ENCODE data around the gene PANK3. TPM values are rescaled to one million over a fixed set of nuclear protein-coding genes. Genes with fewer than 3 reads are reported as not detected.

PANK3 gene
- total RNA-seq, 1 experiment from 2014 or later: 82.6 TPM

DNA sequence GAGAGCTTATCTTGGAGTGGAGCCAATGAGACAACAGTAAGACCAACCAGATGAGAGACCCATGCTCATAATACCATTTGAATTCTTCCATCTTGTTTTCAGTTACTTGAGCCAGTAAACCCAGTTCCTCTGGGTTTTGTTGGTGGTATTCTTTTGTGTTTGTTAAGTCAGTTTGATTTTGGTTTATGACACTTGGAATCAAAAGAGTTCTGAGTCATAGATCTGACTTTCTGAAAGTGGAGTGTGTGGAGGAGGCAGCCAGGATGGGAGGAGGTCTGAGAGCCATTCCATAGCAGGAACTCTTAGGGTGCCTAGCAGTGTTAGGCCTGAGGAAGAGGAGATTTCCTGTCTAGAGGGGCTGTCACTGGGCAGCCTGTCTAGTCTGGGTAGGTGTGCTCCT, 24.6 kb upstream of the PANK3 start:
- Histone ChIP-seq H2BK12ac (ENCODE audit: insufficient read length, low read depth, low read length) (no peak overlapping the region), H3K56ac (ENCODE audit: insufficient read length, low read depth, low read length) (no peak overlapping the region), H3K4ac (ENCODE audit: low read depth, low read length) (no peak overlapping the region), H4K91ac (ENCODE audit: insufficient read length, low read depth, low read length) (no peak overlapping the region), H3K79me2 (ENCODE audit: insufficient read depth, low read length) (no peaks in the 10 kb centered on the region), H2AFZ (ENCODE audit: low read length) (no peak overlapping the region), H3K18ac (ENCODE audit: insufficient read length, low read depth, low read length) (no peak overlapping the region), H3K23me2 (ENCODE audit: insufficient read length, low read depth, low read length, poor library complexity, severe bottlenecking) (no peaks in the 10 kb centered on the region), H2BK20ac (ENCODE audit: low read depth, low read length, poor library complexity, severe bottlenecking) (no peak overlapping the region), H3K4me1 (ENCODE audit: insufficient read depth, low read length) (no peaks in the 10 kb centered on the region; the same call in 1 of the 2 replicates), H3K9ac (ENCODE audit: extremely low read depth, insufficient read length, low read length) (no peak overlapping the region), H3T11ph (ENCODE audit: low read length) (no peak overlapping the region), H3K27me3 (ENCODE audit: insufficient read depth, low read length) (no peaks in the 10 kb centered on the region), H4K5ac (ENCODE audit: insufficient read length, low read depth, low read length) (no peak overlapping the region), H2AK5ac (ENCODE audit: insufficient read length, low read length) (no peak overlapping the region), H3K9me3 (ENCODE audit: control insufficient read depth, low read depth, low read length) (no peaks in the 10 kb centered on the region), H3K23ac (ENCODE audit: insufficient read length, low read depth, low read length) (no peak overlapping the region), H4K20me1 (ENCODE audit: control insufficient read depth, insufficient read depth, insufficient read length) (no peaks in the 10 kb centered on the region), H2BK5ac (ENCODE audit: insufficient read length, low read length) (no peak overlapping the region), H3K14ac (ENCODE audit: insufficient read depth, low read length) (no peak overlapping the region), H3K79me1 (ENCODE audit: insufficient read depth, low read depth, low read length, poor library complexity, severe bottlenecking) (no peaks in the 10 kb centered on the region), H2BK120ac (ENCODE audit: low read depth, low read length, poor library complexity, severe bottlenecking) (no peak overlapping the region), H3K27ac (ENCODE audit: insufficient read length, low read depth, low read length) (no peak overlapping the region), H4K8ac (replicated peaks; ENCODE audit: insufficient read length, low read depth, low read length) (no peak overlapping the region), H2BK15ac (ENCODE audit: low read depth, low read length) (no peak overlapping the region), H3K4me2 (ENCODE audit: insufficient read depth, insufficient read length, low read length) (no peak overlapping the region)
- TF ChIP-seq, protein P1, sequence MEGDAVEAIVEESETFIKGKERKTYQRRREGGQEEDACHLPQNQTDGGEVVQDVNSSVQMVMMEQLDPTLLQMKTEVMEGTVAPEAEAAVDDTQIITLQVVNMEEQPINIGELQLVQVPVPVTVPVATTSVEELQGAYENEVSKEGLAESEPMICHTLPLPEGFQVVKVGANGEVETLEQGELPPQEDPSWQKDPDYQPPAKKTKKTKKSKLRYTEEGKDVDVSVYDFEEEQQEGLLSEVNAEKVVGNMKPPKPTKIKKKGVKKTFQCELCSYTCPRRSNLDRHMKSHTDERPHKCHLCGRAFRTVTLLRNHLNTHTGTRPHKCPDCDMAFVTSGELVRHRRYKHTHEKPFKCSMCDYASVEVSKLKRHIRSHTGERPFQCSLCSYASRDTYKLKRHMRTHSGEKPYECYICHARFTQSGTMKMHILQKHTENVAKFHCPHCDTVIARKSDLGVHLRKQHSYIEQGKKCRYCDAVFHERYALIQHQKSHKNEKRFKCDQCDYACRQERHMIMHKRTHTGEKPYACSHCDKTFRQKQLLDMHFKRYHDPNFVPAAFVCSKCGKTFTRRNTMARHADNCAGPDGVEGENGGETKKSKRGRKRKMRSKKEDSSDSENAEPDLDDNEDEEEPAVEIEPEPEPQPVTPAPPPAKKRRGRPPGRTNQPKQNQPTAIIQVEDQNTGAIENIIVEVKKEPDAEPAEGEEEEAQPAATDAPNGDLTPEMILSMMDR (conservative IDR thresholded peaks at IDR 0.05): no peak
- H3K9me3 Mint-ChIP-seq: no peaks in the 10 kb centered on the region
- H3K27me3 Mint-ChIP-seq (ENCODE audit: low read depth): peaks cover 9% of the 10 kb centered on the region
- no peak overlapping the region for H3K27ac Mint-ChIP-seq
- H3K4me1 Mint-ChIP-seq: peaks cover 6 to 8% of the 10 kb centered on the region in 2 experiments
- DNase-seq: no peak
- H3K4me3 Mint-ChIP-seq: no peak overlapping the region
- no peaks in the 10 kb centered on the region for H3K36me3 Mint-ChIP-seq (ENCODE audit: insufficient read depth in 1 of 3, low read depth in 3 of 3)
